CD4-positive, alpha-beta T cell treated with Interleukin-4 for 1 hour (primary cell): ENCODE measurements around the gene C5AR2.
"Not testable (repeated sequence)": the region's sequence is repeated elsewhere in the genome, so short reads cannot be mapped to it uniquely, and the experiment has no call there.

Experiments
- DNase-seq, 2 donors: peaks; one replicate each; pipeline ENCODE4 v3.0.0-alpha.2; 2020 to 2022

The C5AR2 gene

GRCh38 chr19:47324502-47324901, 7.5 kb upstream of the C5AR2 start:
- DNase-seq: peak in 1 of 2 donors; percentile 71

GRCh38 chr19:47330466-47330869, 1.5 kb upstream of the C5AR2 start:
- no peak for DNase-seq

GRCh38 chr19:47331490-47331889, 485 bp upstream of the C5AR2 start:
- DNase-seq: no peak

GRCh38 chr19:47336765-47337718, 5.1 kb downstream of the C5AR2 start:
- DNase-seq: peak; percentile 38 to 74

GRCh38 chr19:47339196-47339880, 7.4 kb downstream of the C5AR2 start:
- no peak for DNase-seq

GRCh38 chr19:47340477-47341208, 8.7 kb downstream of the C5AR2 start:
- DNase-seq: no peak

GRCh38 chr19:47341734-47342133, 9.8 kb downstream of the C5AR2 start:
- DNase-seq: no peak

GRCh38 chr19:47343194-47343802, 11.3 kb downstream of the C5AR2 start:
- DNase-seq: no peak

- no peak for DNase-seq
Measured at GRCh38 chr19:47344425-47344824, 12.4 kb downstream of the C5AR2 start.

- not testable (repeated sequence) for DNase-seq
Measured at GRCh38 chr19:47346024-47346423, 14.0 kb downstream of the C5AR2 start.

- DNase-seq: peak; percentile 100
Measured at GRCh38 chr19:47348819-47349795, 17.1 kb downstream of the C5AR2 start, which contains the start of gene DHX34. TSS of gene DHX34 (plus strand) at chr19:47349315. CDS start at chr19:47353031, 3,716 bp downstream.

- DNase-seq: no peak
Measured at GRCh38 chr19:47350630-47351029, 18.7 kb downstream of the C5AR2 start.

GRCh38 chr19:47351548-47351947, 19.6 kb downstream of the C5AR2 start:
- DNase-seq: peak in 1 of 2 donors; percentile 16

GRCh38 chr19:47352095-47352494, 20.1 kb downstream of the C5AR2 start:
- DNase-seq: no peak

GRCh38 chr19:47353307-47353712, 21.3 kb downstream of the C5AR2 start:
- DNase-seq: no peak

GRCh38 chr19:47356900-47357299, 24.9 kb downstream of the C5AR2 start:
- no peak for DNase-seq

- no peak for DNase-seq
Measured at GRCh38 chr19:47357788-47358680, 26.1 kb downstream of the C5AR2 start.

- DNase-seq: no peak
Measured at GRCh38 chr19:47358936-47359335, 27.0 kb downstream of the C5AR2 start.

- DNase-seq: no peak
Measured at GRCh38 chr19:47362321-47362720, 30.3 kb downstream of the C5AR2 start.
